Gastroesophageal sphincter (tissue), 4 donors: Measurements from ENCODE around the gene VSTM4. TPM values are rescaled to one million over a fixed set of nuclear protein-coding genes. Genes with fewer than 3 reads are reported as not detected.

Experiments
- ATAC-seq: fragments of 150-250 bp; one replicate; pipeline ENCODE4 v1.9.1; 2016; ENCODE audit warnings: mild to moderate bottlenecking, moderate library complexity
- H3K27ac ChIP-seq, 4 donors: fragments of 200-600 bp; sonication (generic) in 3 of 4; 1 replicate in 3 of 4; 2 replicates in 1 of 4; pipeline ENCODE4 v1.5.1; 2016 to 2019
- H3K27me3 ChIP-seq: fragments of 200-600 bp; sonication (generic); one replicate; pipeline ENCODE4 v1.5.1; 2019
- H3K36me3 ChIP-seq, 2 donors: fragments of 200-600 bp; sonication (generic); one replicate each; pipeline ENCODE4 v1.5.1; 2019; ENCODE audit warnings: control low read depth in 1 of 2
- H3K4me1 ChIP-seq, 3 donors: fragments of 200-600 bp; sonication (generic); 1 replicate in 2 of 3; 2 replicates in 1 of 3; pipeline ENCODE4 v1.5.1; 2016 to 2019; ENCODE audit warnings: control low read depth in 2 of 3
- H3K4me3 ChIP-seq, 2 donors: fragments of 200-600 bp; sonication (generic); one replicate each; pipeline ENCODE4 v1.5.1; 2019; ENCODE audit warnings: mild to moderate bottlenecking in 1 of 2, moderate library complexity in 1 of 2
- H3K9me3 ChIP-seq, 3 donors: fragments of 200-600 bp; sonication (generic); one replicate each; pipeline ENCODE4 v1.5.1; 2017 to 2019; ENCODE audit warnings: control low read depth in 2 of 3
- CTCF ChIP-seq, 4 experiments: fragments of 200-600 bp in 2 of 4; fragments of 450-650 bp in 2 of 4; sonication (generic) in 1 of 4; IDR thresholded peaks; one replicate each; pipeline ENCODE4 v1.5.1; 2017 to 2019; ENCODE audit warnings: antibody characterized with exemption in 4 of 4, mild to moderate bottlenecking in 2 of 4, moderate library complexity in 2 of 4
- EP300 ChIP-seq: sonication (generic); formaldehyde crosslinking; IDR thresholded peaks from one replicate; pipeline ENCODE4 v1.6.1; 2017; ENCODE audit warnings: antibody characterized with exemption, mild to moderate bottlenecking
- POLR2A ChIP-seq, 2 donors: fragments of 450-650 bp; IDR thresholded peaks; one replicate each; pipeline ENCODE4 v1.6.1; 2017; ENCODE audit warnings: antibody characterized with exemption in 2 of 2, mild to moderate bottlenecking in 2 of 2, moderate library complexity in 1 of 2
- POLR2AphosphoS5 ChIP-seq: sonication (generic); formaldehyde crosslinking; IDR thresholded peaks from one replicate; pipeline ENCODE4 v1.6.1; 2017; ENCODE audit warnings: antibody characterized with exemption
- WGBS, 2 donors: methylation state at CpG; one replicate each; pipeline ENCODE4 v1.1.5; 2018; ENCODE audit warnings: low coverage in 1 of 2; 5-methylcytosine and 5-hydroxymethylcytosine counted together
- total RNA-seq, 4 donors: library from RNA; depleted of rRNA; stranded (reverse); fragments of >200 nt; gene quantifications; one replicate each; pipeline ENCODE4 v1.1.0, GENCODE V29; 2016

Gene VSTM4
- total RNA-seq, 4 donors from 2014 or later, result 11.4 to 25.1 (median 21.9) TPM

- Histone ChIP-seq H3K36me3 (peaks cover 0 to 16% of the 10 kb centered on the region in 2 donors), H3K27me3 (no peaks in the 10 kb centered on the region), H3K27ac (no peak overlapping the region), H3K4me3 (no peak overlapping the region), H3K4me1 (peaks cover 0 to 45% (median 10%) of the 10 kb centered on the region in 3 donors), H3K9me3 (peaks cover 0 to 17% (median 0%) of the 10 kb centered on the region in 3 donors)
- WGBS, 2 donors, result 90% methylated on average over 3 of the region's 3 CpGs
- no peak for ATAC-seq
- TF ChIP-seq POLR2A (IDR thresholded peaks at IDR 0.05) (no peak), POLR2AphosphoS5 (no peak), CTCF (IDR thresholded peaks at IDR 0.05) (no peak), EP300 (no peak)
Measured at GRCh38 chr10:49086889-49087288, 28.4 kb downstream of the VSTM4 start.

- H3K9me3 ChIP-seq, result peaks cover 0 to 17% (median 0%) of the 10 kb centered on the region in 3 donors
- WGBS, 2 donors, result 37 to 67% methylated on average over 7 to 8 of the region's 8 CpGs
- no peaks in the 10 kb centered on the region for H3K27me3 ChIP-seq
- H3K36me3 ChIP-seq, result peaks cover 0 to 16% of the 10 kb centered on the region in 2 donors
- peak; percentile 43 for ATAC-seq
- peaks cover 0 to 40% (median 14%) of the 10 kb centered on the region in 3 donors for H3K4me1 ChIP-seq
- peak overlapping the region in 2 of 4 donors; percentile 4 to 27 for H3K27ac ChIP-seq
- TF ChIP-seq POLR2A (IDR thresholded peaks at IDR 0.05) (no peak), EP300 (no peak), POLR2AphosphoS5 (peak; percentile 54)
- no peak overlapping the region for H3K4me3 ChIP-seq
Measured at GRCh38 chr10:49083261-49083660, 32.1 kb downstream of the VSTM4 start.

GRCh38 chr10:49082766-49083165, 32.6 kb downstream of the VSTM4 start:
- Histone ChIP-seq H3K4me1 (peaks cover 0 to 40% (median 14%) of the 10 kb centered on the region in 3 donors), H3K4me3 (no peak overlapping the region), H3K27ac (peak overlapping the region in 2 of 4 donors; percentile 4 to 12), H3K27me3 (no peaks in the 10 kb centered on the region), H3K9me3 (peaks cover 0 to 17% (median 0%) of the 10 kb centered on the region in 3 donors), H3K36me3 (peaks cover 0 to 16% of the 10 kb centered on the region in 2 donors)
- TF ChIP-seq POLR2AphosphoS5 (no peak), CTCF (IDR thresholded peaks at IDR 0.05) (no peak), POLR2A (IDR thresholded peaks at IDR 0.05) (no peak), EP300 (no peak)
- no peak for ATAC-seq
- 69% methylated on average over 2 of the region's 2 CpGs; no CpG with 5 or more reads in 1 of the 2 donors for WGBS, 2 donors

DNA sequence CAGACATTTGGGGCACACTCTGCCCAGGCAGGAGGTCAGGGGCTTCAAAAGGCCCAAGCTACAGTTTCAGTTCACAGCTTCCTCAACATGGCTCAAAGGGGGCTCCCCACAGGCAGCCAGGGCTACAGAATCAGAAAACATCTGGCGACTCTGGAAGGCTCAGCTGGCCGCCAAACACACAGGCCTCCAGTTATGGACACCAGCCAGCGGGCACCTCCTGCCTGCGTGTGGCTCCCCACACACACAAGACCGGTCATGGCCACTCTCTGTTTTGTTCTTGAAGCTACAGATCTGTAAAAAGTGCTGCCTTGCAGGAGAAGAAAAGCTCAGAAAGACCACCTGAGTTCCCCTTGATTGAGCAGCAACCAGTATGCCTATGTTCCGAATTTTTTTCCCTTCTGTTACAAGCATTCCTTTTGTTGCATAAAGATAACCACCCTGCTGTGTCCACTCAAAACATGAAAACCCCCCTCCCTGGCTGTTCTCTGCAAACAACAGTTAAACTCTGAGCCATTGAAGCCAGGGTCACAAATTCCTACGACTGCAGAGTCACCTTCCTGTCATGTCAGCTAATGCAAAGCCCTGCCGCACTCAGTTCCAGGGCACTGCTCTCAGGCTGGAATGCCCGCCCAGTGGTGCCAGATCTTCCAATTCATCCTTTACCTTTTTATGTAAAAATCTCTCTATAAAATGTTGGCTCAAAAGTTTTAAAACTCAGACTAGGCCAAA, 33.6 kb downstream of the VSTM4 start:
- 48 to 80% methylated on average over 4 to 8 of the region's 9 CpGs for WGBS, 2 donors
- peaks cover 0 to 8% (median 0%) of the 10 kb centered on the region in 3 donors for H3K9me3 ChIP-seq
- H3K27ac ChIP-seq, result no peak overlapping the region
- H3K36me3 ChIP-seq, result peaks cover 0 to 20% of the 10 kb centered on the region in 2 donors
- TF ChIP-seq CTCF (IDR thresholded peaks at IDR 0.05) (no peak), POLR2AphosphoS5 (no peak), POLR2A (IDR thresholded peaks at IDR 0.05) (no peak), EP300 (no peak)
- H3K27me3 ChIP-seq, result no peaks in the 10 kb centered on the region
- H3K4me3 ChIP-seq, result no peak overlapping the region
- no peak for ATAC-seq
- H3K4me1 ChIP-seq, result peaks cover 0 to 40% (median 14%) of the 10 kb centered on the region in 3 donors

DNA sequence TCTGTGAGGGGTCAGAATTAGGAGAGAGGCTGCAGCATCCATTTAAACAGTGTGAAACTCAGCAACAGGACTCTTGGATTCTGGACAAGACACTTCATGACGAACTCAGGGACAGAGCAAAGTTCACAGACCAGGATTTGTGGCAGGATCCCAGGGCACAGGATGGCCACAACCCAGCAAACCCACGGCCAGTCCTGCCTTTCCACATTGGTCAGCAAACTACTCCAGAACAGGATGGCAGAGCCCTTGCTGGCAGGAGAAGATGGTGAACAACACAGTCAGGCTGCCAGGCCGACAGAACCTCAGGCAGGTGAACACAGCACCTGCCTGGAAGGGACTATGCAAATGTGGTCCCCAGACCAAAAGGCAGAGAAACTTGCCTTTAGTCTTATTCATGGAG, 34.4 kb downstream of the VSTM4 start:
- Histone ChIP-seq H3K27ac (no peak overlapping the region), H3K4me3 (no peak overlapping the region), H3K27me3 (no peaks in the 10 kb centered on the region), H3K9me3 (peaks cover 0 to under 1% (median 0%) of the 10 kb centered on the region in 3 donors), H3K36me3 (peaks cover 0 to 26% of the 10 kb centered on the region in 2 donors), H3K4me1 (peaks cover 0 to 40% (median 14%) of the 10 kb centered on the region in 3 donors)
- no peak for TF ChIP-seq POLR2AphosphoS5
- WGBS, 2 donors, result 20% methylated on average over 1 of the region's 3 CpGs; no CpG with 5 or more reads in 1 of the 2 donors
- ATAC-seq, result no peak
